GM18505 (cell line): ENCODE measurements around the gene DND1.
"Not testable (repeated sequence)": the region's sequence is repeated elsewhere in the genome, so short reads cannot be mapped to it uniquely, and the experiment has no call there.

ENCODE experiments used
- ATAC-seq: cut with Tn5 transposase; IDR thresholded peaks from one replicate; pipeline ENCODE4 v1.9.1; 2021; ENCODE audit not compliant: unreplicated experiment
- POLR2A ChIP-seq: IDR thresholded peaks from 4 replicates; pipeline ENCODE4 v1.6.1; 2011; ENCODE audit warnings: borderline replicate concordance; ENCODE audit not compliant: insufficient read depth, insufficient read length; ENCODE audit errors: extremely low read depth

The DND1 gene

DNA sequence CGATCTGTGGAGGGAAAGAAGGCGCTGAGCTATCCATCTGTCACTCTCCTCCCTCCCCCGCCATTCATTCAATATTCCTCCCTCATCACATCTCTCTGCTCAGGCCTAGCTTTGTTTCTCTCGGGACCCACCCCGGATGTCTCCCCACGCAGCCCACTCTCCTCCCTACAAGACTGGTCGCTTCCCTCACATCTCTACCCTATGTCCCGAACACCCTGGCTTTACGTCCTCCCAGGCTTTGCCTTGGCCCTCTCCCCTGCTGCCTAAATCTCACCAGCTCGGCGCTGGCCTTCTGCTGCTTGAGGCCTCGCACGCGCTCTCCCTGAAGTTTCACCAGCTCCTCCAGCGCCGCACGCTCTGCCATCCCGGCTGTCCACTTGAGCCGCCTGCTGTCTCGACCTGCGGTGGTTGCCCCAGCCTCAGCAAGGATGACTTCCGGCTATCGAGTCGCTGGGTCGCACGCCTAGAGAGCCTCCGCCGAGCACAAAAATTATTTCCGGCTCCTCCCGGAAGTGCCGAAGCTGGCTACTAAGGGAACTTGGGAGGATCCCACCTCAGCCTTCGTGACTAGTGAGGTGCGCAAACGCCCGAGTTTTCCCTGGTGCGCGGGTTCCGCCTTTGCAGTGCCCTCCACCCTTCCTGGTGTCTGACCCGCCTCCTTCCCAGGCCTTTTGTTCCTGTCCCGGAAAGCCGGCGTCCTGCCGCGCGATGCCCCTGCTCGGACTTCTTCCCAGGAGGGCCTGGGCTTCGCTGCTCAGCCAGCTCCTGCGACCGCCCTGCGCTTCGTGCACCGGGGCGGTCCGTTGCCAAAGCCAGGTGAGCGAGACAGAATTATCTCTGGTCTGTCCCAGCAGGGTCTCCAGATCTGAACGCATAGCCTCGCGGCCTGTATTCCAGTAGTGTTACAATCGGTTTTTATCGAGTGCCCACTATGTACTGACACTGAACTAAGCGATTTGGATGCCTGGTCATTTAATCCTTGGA is 17.9 kb upstream of the DND1 start, which contains the start of the genes HARS1 and HARS2:
HARS1 (minus strand) TSS at position 430 of the 984 bp plus-strand sequence; CDS start at position 364, 66 bp downstream.
HARS2 (plus strand) TSS at position 515 of the 984 bp plus-strand sequence; CDS start at position 709, 194 bp downstream.
- peak; percentile 97 for ATAC-seq
- TF ChIP-seq POLR2A: peak; percentile 95

GRCh38 chr5:140690376-140690932 is 17.1 kb upstream of the DND1 start:
- ATAC-seq: no peak
- no peak for TF ChIP-seq POLR2A

- TF ChIP-seq POLR2A: no peak
- no peak for ATAC-seq
Measured at GRCh38 chr5:140678993-140679392, 5.6 kb upstream of the DND1 start.

- ATAC-seq: no peak
- TF ChIP-seq POLR2A: no peak
Measured at GRCh38 chr5:140677947-140678346, 4.6 kb upstream of the DND1 start.

DNA sequence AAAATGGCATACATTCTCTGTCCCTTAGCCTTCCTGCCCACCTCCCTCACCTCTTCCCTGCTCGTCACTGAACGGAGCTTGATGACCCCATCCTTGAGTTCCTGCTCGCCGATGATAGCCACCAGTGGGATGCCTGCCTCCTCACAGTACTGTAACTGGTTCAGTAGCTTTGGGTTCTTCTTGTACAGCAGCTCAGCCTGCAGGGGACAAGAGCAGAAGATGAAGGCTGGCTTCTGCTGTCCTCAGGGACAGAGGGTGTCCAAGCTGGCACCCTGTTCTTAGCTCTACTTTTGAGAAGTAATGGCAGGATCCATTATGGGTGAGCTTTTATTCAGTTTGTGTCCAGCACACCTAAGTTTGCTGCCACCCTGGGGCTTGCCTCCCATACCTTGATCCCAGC is 1.3 kb upstream of the DND1 start:
- ATAC-seq: no peak
- TF ChIP-seq POLR2A: no peak

DNA sequence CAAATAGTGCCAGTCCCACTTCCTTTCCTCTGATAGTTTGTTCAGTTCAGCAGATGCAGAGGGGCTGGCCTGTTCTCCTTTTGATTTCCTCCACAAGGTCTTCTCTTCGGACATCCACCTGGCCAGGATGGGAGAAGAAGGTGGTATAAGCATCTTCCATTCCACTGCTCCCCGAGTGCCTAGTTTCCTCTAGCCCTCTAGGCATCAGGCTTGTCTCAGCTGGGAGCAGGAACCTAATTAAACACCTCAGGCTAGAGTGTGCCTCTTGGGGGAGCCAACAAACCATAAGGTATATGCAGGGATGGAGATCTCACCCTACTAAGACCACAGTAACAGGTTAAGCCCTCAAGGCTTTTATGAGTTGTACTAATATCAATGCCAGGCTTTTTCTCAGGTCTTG is 835 bp upstream of the DND1 start:
- TF ChIP-seq POLR2A: no peak
- no peak for ATAC-seq

DNA sequence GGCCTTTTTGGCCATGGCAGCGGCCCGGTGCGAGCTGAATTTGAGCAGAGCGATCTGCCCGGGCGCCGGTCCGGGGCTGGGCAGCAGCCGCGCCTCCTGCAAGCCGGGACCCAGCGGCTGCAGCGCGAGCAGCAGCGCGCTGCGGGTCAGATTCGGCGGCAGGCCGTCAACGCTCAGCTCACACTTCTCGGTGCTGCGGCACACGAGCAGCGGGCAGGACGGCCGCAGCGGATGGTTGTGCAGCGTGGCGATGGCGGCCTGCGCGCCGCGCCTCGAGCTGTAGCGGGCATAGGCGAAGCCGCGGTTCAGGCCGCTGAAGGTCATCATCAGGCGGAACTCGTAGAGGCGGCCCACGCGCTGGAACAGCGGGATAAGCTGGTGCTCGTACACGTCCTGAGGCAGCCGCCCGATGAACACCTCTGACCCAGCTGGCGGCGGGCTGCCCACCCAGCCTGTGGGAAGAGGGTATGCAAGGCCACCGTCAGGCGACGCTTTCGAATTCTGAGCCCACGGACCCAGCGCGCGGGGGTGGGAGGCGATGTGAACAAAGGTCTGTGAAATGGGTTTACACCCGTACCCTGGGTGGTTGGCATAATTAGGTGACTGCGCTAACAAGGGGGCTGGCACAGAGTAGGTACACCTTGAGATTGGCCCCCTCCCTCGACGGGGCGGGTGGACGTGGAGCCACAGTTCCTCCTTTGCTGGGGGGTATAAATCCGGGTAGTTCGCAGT is 755 bp downstream of the DND1 start:
- no peak for ATAC-seq
- TF ChIP-seq POLR2A: no peak

DNA sequence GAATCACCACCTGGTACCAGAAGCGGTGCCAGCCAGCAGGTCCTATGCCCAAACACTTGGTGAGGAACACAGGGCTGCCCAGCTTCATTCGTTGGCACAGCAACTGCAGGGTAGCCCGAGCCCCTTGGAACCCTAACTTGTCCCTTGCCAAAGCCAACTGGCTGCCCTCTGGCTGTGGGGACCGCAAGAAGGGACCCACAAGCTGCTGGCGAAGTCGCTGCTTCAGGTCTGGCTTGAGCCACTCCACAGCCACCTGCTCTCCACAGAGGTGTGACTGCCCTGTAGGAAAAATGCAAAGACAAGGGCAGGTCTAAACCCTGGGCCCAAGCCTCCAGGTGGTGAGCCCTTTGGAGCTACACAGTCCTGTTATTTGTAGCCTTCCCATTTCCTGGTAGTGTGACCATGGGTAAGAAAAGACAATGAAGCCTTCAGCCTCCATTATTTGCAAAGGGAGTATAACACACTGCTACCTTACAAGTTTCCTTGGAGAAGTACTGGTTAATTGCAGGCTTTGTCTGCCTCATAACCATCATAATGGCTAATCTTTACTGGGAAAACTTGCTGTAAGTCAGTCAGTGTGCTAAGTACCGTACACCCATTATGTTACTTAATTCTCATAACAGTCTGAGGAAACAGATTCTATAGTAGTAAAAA is 1.8 kb downstream of the DND1 start:
- no peak for ATAC-seq
- no peak for TF ChIP-seq POLR2A

DNA sequence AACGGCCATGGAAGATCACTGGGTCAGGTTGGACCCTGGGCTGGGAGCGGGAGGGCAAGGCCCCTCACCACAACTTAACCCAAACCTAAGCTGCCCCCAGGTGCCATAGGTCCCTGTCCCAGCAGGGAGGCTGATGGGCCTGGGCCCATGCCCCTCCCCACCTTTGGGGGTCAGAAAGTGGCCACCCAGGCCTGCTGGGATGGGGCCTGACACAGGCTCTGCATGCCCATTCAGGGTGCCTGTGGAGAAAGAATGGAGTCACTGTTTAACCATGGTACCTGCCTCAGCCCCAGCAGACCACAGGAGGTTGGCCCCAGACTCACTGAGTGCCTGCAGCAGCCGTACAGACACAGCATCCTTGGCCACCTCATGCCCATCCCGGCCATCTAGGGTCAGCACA is 2.3 kb downstream of the DND1 start:
- ATAC-seq: not testable (repeated sequence)

GRCh38 chr5:140664359-140665119 is 8.8 kb downstream of the DND1 start, which contains the start of gene WDR55:
WDR55 (plus strand) TSS chr5:140664904; CDS start chr5:140664913, 9 bp downstream.
- peak; percentile 97 for ATAC-seq
- peak; percentile 91 for TF ChIP-seq POLR2A

DNA sequence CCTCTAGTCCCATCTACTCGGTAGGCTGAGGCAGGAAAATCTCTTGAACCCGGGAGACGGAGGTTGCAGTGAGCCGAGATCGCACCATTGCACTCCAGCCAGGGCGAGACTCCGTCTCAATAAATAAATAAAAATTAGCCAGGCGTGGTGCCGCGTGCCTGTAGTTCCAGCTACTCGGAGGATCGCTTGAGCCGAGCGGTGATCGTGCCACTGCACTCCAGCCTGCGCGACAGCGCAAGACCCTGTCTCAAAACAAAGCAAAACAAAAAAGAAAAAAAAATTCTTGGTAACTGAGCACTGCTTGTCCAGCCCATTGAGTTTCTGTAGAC is 9.4 kb downstream of the DND1 start:
- ATAC-seq: no peak
- no peak for TF ChIP-seq POLR2A

GRCh38 chr5:140660371-140660770 is 13.0 kb downstream of the DND1 start:
- ATAC-seq: not testable (repeated sequence)

- ATAC-seq: no peak
- TF ChIP-seq POLR2A: no peak
Measured at GRCh38 chr5:140658870-140659269, 14.5 kb downstream of the DND1 start.

DNA sequence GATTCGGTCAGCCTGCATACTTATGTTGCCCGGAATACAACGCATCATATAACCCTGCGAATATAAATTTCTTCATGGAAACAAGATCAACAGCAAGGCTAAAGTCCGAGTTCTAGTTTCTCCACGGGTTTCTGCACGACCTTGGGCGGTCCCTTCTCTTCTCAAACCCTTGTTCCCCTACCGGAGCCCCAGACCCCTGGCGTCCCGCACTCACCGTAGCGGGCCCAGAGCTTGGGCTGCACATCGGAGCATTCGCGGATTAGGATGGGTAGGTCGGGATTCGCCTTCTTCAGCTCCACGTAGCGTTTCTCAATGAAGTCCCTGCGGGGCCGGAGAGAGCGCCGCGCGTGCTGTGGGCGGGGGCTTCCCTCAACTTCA is 26.3 kb downstream of the DND1 start:
- no peak for ATAC-seq
- no peak for TF ChIP-seq POLR2A
